B cell (primary cell): ENCODE measurements around the gene ENKUR. TPM values are rescaled to one million over a fixed set of nuclear protein-coding genes. Genes with fewer than 3 reads are reported as not detected.
"Not testable (repeated sequence)": the region's sequence is repeated elsewhere in the genome, so short reads cannot be mapped to it uniquely, and the experiment has no call there.

Experiments
- ATAC-seq: fragments of 200-7000 bp; cut with Tn5 transposase; one replicate; pipeline ENCODE4 v1.10.0; 2021; ENCODE audit warnings: low read depth, mild to moderate bottlenecking, moderate number of reproducible peaks, moderate library complexity
- CTCF ChIA-PET: fragments of 350-600 bp; sonication (Branson Sonifier 250); formaldehyde crosslinking; loops from one replicate; lab custom pipeline; 2021; ENCODE audit warnings: antibody characterized with exemption, inconsistent platforms; lab: Charles Lee
- POLR2A ChIA-PET: fragments of 350-600 bp; sonication (Branson Sonifier 250); formaldehyde crosslinking; loops from one replicate; lab custom pipeline; 2021; ENCODE audit warnings: antibody characterized with exemption; lab: Charles Lee
- DNase-seq: peaks from one replicate; pipeline ENCODE4 v3.0.0; 2013
- H2AFZ ChIP-seq: 2 replicates; pipeline ENCODE4 v1.6.1; 2012; ENCODE audit warnings: mild to moderate bottlenecking, low read depth, low read length; ENCODE audit not compliant: insufficient read depth, poor library complexity, severe bottlenecking
- H3K27ac ChIP-seq, 2 donors: 1 replicate in 1 of 2; 2 replicates in 1 of 2; pipeline ENCODE4 v1.5.1; 2012 to 2013; ENCODE audit warnings: low read length in 2 of 2, mild to moderate bottlenecking in 2 of 2, moderate library complexity in 1 of 2
- H3K27me3 ChIP-seq, 4 experiments: fragments of 200-600 bp in 1 of 4; sonication (generic) in 1 of 4; replicated peaks in 1 of 4; 1 replicate in 2 of 4; 2 replicates in 2 of 4; pipeline versions ENCODE4 v1.6.1 to v1.7.0; 2013 to 2016; ENCODE audit warnings: low read length in 3 of 4, mild to moderate bottlenecking in 2 of 4, mixed read lengths in 1 of 4, moderate library complexity in 1 of 4; ENCODE audit not compliant: insufficient read depth in 4 of 4, control insufficient read depth in 3 of 4; ENCODE audit errors: control extremely low read depth in 1 of 4
- H3K36me3 ChIP-seq, 2 experiments: replicated peaks in 1 of 2; 1 replicate in 1 of 2; 2 replicates in 1 of 2; pipeline versions ENCODE4 v1.6.1 to v1.7.1; 2013; ENCODE audit warnings: low read length in 1 of 2; ENCODE audit not compliant: insufficient read depth in 2 of 2, control insufficient read depth in 1 of 2; ENCODE audit errors: control extremely low read depth in 1 of 2, extremely low read depth in 1 of 2
- H3K4me1 ChIP-seq, 2 donors: fragments of 200-600 bp in 1 of 2; sonication (generic) in 1 of 2; 1 replicate in 1 of 2; 2 replicates in 1 of 2; pipeline versions ENCODE4 v1.5.1 to v1.6.1; 2013 to 2017; ENCODE audit warnings: low read length in 2 of 2; ENCODE audit not compliant: control insufficient read depth in 2 of 2, insufficient read depth in 2 of 2
- H3K4me2 ChIP-seq: replicated peaks from 2 replicates; pipeline ENCODE3; 2012; ENCODE audit warnings: mild to moderate bottlenecking, low read depth, low read length; ENCODE audit not compliant: poor library complexity, severe bottlenecking
- H3K4me3 ChIP-seq, 5 experiments: fragments of 200-600 bp in 1 of 5; sonication (generic) in 1 of 5; 1 replicate in 3 of 5; 2 replicates in 2 of 5; pipeline versions ENCODE4 v1.5.1 to v1.7.0; 2011 to 2016; ENCODE audit warnings: low read length in 4 of 5, mild to moderate bottlenecking in 4 of 5, low read depth in 2 of 5, control low read depth in 1 of 5, moderate library complexity in 1 of 5; ENCODE audit not compliant: insufficient read depth in 1 of 5; ENCODE audit errors: control extremely low read depth in 1 of 5, extremely low read depth in 1 of 5
- H3K79me2 ChIP-seq: fragments of 200-600 bp; sonication (generic); one replicate; pipeline ENCODE4 v1.6.0; 2016; ENCODE audit warnings: low read length; ENCODE audit not compliant: control insufficient read depth, insufficient read depth
- H3K9ac ChIP-seq: fragments of 200-600 bp; sonication (generic); 2 replicates; pipeline ENCODE4 v1.6.1; 2017; ENCODE audit warnings: mild to moderate bottlenecking, low read length, moderate library complexity
- H3K9me3 ChIP-seq, 3 donors: one replicate each; pipeline versions ENCODE4 v1.6.1 to v1.7.1; 2013; ENCODE audit warnings: low read length in 2 of 3; ENCODE audit not compliant: control insufficient read depth in 2 of 3, insufficient read depth in 1 of 3; ENCODE audit errors: control extremely low read depth in 1 of 3
- H4K20me1 ChIP-seq: 2 replicates; pipeline ENCODE4 v1.6.0; 2012; ENCODE audit warnings: mild to moderate bottlenecking, low read length; ENCODE audit not compliant: insufficient read depth, control insufficient read depth, poor library complexity, severe bottlenecking
- H3K27ac Mint-ChIP-seq: one replicate; pipeline ENCODE4 v1.8.0; 2021; ENCODE audit warnings: mixed read lengths
- H3K27me3 Mint-ChIP-seq: one replicate; pipeline ENCODE4 v1.8.0; 2021; ENCODE audit warnings: mixed read lengths
- H3K4me1 Mint-ChIP-seq: one replicate; pipeline ENCODE4 v1.8.0; 2021; ENCODE audit warnings: mixed read lengths
- H3K4me3 Mint-ChIP-seq: one replicate; pipeline ENCODE4 v1.8.0; 2021; ENCODE audit warnings: mixed read lengths
- H3K9me3 Mint-ChIP-seq: one replicate; pipeline ENCODE4 v1.8.0; 2022; ENCODE audit warnings: mixed read lengths; ENCODE audit not compliant: insufficient read depth
- CTCF ChIP-seq: fragments of 200-600 bp; IDR thresholded peaks from one replicate; pipeline ENCODE4 v1.8.0; 2022; ENCODE audit warnings: antibody characterized with exemption, mild to moderate bottlenecking
- EZH2 ChIP-seq: IDR thresholded peaks from 2 replicates; pipeline ENCODE4 v1.6.1; 2012; ENCODE audit warnings: borderline replicate concordance, low read depth, mild to moderate bottlenecking, moderate library complexity, low read length; ENCODE audit not compliant: insufficient read depth, poor library complexity, severe bottlenecking
- WGBS: methylation state at CpG from one replicate; pipeline ENCODE4 v1.1.5; 2013; ENCODE audit warnings: missing lambda C conversion rate; ENCODE audit not compliant: insufficient coverage; 5-methylcytosine and 5-hydroxymethylcytosine counted together
- intact Hi-C: fragments of 100-400 bp; cut with micrococcal nuclease; formaldehyde crosslinking; loops from one replicate; pipeline ENCODE4 v1.10.0; 2022
- polyA plus RNA-seq: library from polyadenylated mRNA; depleted of rRNA; stranded (reverse); fragments of >200 nt; gene quantifications from 2 replicates; pipeline ENCODE4 v1.2.3, GENCODE V29; 2012
- total RNA-seq, 2 donors: library from RNA; stranded (reverse); fragments of 120-200 nt in 1 of 2; gene quantifications; 1 replicate in 1 of 2; 2 replicates in 1 of 2; pipeline versions ENCODE4 v1.2.3 to v1.2.4, GENCODE V29; 2013 to 2022

ENKUR gene
- total and polyA plus RNA-seq, 2 donors (not counting 1 experiment from before 2014, with no cell fraction given), result not detected

- no peak overlapping the region for H3K4me3 Mint-ChIP-seq
Measured at GRCh38 chr10:24958091-24958720, 57.8 kb downstream of the ENKUR start.

GRCh38 chr10:24957624-24958051 is 58.3 kb downstream of the ENKUR start:
- H3K9ac ChIP-seq, result not testable (repeated sequence)

More at GRCh38 chr10:24958091-24958720, 57.8 kb downstream of the ENKUR start:
- peaks cover 2 to 3% of the 10 kb centered on the region in 2 donors for H3K4me1 ChIP-seq
- H3K27ac ChIP-seq, result no peak overlapping the region
- ChIA-PET POLR2A (no interaction called here), CTCF (no interaction called here)
- H3K4me1 Mint-ChIP-seq, result peaks cover 4% of the 10 kb centered on the region
- H2AFZ ChIP-seq, result no peak overlapping the region
- H3K27me3 ChIP-seq, result peaks cover 0 to 9% (median 2%) of the 10 kb centered on the region in 4 experiments
- WGBS, result no CpG with 5 or more reads among the region's 4 CpGs
- H3K27me3 Mint-ChIP-seq, result peaks cover 19% of the 10 kb centered on the region
- DNase-seq (no peak), ATAC-seq (no peak)
- intact Hi-C loops, result no loop called here
- no peak overlapping the region for H3K4me3 ChIP-seq
- H4K20me1 ChIP-seq, result no peaks in the 10 kb centered on the region
- H3K9ac ChIP-seq, result no peak overlapping the region
- no peak overlapping the region for H3K4me2 ChIP-seq
- TF ChIP-seq EZH2, result no peak
- TF ChIP-seq CTCF, result no peak
- H3K9me3 Mint-ChIP-seq, result no peaks in the 10 kb centered on the region
- H3K27ac Mint-ChIP-seq, result no peak overlapping the region
- no peaks in the 10 kb centered on the region for H3K36me3 ChIP-seq
- H3K9me3 ChIP-seq, result no peaks in the 10 kb centered on the region
- H3K79me2 ChIP-seq, result no peaks in the 10 kb centered on the region

More at GRCh38 chr10:24957624-24958051, 58.3 kb downstream of the ENKUR start:
- H3K9me3 ChIP-seq, H3K4me3 Mint-ChIP-seq, H3K27ac Mint-ChIP-seq, H3K36me3 ChIP-seq, ATAC-seq, POLR2A ChIA-PET, H4K20me1 ChIP-seq, H3K9me3 Mint-ChIP-seq, DNase-seq, CTCF ChIA-PET, H3K4me1 ChIP-seq, H3K27ac ChIP-seq, H3K79me2 ChIP-seq, H3K4me1 Mint-ChIP-seq, H3K4me2 ChIP-seq, intact Hi-C loops, H3K4me3 ChIP-seq, H2AFZ ChIP-seq: not testable (repeated sequence)
- H3K27me3 Mint-ChIP-seq, result peaks cover 20% of the 10 kb centered on the region
- peaks cover 0 to 11% (median 4%) of the 10 kb centered on the region in 4 experiments for H3K27me3 ChIP-seq
- WGBS, result 96% methylated on average over 4 of the region's 6 CpGs
